GM10266 (cell line): Measurements from ENCODE around the gene MUC5AC.

ENCODE experiments used
- DNase-seq: peaks from one replicate; pipeline ENCODE4 v3.0.0; 2012; ENCODE audit errors: extremely low spot score
- TF ChIP-seq, protein P1 (sequence below): IDR thresholded peaks from 2 replicates; pipeline ENCODE4 v1.5.1; 2012; ENCODE audit warnings: mild to moderate bottlenecking, low read depth; ENCODE audit not compliant: control insufficient read depth, insufficient read depth; ENCODE audit errors: missing control alignments

Gene MUC5AC

DNA sequence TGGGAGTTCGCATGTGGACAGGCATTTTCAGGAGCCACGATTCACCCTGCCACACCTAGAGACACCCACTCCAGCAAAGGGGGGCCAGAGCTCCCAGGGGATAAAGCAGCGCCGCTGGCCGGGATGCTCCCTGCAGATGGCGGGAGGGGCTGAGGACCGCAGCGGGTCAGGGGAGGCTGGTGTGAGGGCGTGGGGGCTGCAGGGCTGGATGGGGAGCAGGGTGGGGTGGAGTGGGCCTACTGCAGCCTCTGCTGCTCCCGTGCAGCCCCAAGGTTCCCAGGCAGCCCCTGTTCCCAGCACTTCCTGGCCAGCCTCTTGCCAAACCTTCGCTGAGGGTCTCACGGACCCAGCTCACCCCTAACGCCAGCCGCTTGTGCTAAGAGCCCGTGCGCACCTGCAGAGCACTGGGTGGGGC, 78.2 kb downstream of the MUC5AC start:
- TF ChIP-seq, protein P1, sequence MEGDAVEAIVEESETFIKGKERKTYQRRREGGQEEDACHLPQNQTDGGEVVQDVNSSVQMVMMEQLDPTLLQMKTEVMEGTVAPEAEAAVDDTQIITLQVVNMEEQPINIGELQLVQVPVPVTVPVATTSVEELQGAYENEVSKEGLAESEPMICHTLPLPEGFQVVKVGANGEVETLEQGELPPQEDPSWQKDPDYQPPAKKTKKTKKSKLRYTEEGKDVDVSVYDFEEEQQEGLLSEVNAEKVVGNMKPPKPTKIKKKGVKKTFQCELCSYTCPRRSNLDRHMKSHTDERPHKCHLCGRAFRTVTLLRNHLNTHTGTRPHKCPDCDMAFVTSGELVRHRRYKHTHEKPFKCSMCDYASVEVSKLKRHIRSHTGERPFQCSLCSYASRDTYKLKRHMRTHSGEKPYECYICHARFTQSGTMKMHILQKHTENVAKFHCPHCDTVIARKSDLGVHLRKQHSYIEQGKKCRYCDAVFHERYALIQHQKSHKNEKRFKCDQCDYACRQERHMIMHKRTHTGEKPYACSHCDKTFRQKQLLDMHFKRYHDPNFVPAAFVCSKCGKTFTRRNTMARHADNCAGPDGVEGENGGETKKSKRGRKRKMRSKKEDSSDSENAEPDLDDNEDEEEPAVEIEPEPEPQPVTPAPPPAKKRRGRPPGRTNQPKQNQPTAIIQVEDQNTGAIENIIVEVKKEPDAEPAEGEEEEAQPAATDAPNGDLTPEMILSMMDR: no peak
- DNase-seq: no peak

DNA sequence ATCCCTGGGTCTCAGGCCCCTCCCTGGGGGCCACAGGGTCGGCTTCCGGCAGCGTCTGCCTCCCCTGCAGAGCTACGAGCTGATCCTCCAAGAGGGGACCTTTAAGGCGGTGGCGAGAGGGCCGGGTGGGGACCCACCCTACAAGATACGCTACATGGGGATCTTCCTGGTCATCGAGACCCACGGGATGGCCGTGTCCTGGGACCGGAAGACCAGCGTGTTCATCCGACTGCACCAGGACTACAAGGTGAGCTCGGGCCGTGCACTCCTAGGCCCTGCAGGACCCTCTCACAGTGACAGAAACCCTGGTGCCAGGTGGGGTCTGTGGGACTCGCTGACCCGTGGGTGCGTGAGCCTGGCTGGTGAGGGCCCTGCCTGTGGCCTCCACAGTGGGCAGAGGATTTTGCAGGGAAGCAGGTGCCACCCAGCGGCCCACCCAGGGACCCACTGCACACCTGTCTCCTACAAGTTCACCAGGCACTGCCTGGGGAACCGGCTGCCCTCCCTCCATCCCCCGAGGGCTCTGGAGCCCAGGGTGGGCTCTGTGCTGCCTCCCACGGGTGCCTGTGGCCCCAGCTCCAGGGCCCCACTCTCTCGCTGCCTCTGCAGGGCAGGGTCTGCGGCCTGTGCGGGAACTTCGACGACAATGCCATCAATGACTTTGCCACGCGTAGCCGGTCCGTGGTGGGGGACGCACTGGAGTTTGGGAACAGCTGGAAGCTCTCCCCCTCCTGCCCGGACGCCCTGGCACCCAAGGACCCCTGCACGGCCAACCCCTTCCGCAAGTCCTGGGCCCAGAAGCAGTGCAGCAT, 78.8 kb downstream of the MUC5AC start:
- TF ChIP-seq, protein P1: no peak

DNA sequence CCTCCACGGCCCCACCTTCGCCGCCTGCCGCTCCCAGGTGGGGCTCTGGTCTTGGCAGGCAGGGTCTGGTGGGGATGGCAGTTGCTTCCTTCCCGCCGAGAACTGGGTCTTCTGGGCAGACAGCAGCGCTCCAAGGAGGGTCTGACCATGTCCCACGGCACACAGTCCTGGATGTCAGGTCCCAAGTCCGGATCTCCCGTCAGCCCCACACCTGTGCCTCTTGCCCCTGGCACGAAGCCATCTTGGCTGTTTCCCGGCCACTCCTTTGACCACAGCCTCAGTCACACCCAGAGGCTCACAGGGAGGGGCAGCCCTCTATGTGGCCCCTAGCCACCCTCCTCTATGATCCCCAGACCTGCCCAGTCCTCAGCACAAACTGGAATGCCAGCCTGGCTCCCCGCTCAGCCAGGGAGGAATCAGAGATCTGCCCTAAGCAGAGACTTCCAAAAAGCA, 79.4 kb downstream of the MUC5AC start:
- TF ChIP-seq, protein P1: no peak
- DNase-seq: no peak

More for the DNA sequence above, 78.8 kb downstream of the MUC5AC start:
- DNase-seq: no peak

DNA sequence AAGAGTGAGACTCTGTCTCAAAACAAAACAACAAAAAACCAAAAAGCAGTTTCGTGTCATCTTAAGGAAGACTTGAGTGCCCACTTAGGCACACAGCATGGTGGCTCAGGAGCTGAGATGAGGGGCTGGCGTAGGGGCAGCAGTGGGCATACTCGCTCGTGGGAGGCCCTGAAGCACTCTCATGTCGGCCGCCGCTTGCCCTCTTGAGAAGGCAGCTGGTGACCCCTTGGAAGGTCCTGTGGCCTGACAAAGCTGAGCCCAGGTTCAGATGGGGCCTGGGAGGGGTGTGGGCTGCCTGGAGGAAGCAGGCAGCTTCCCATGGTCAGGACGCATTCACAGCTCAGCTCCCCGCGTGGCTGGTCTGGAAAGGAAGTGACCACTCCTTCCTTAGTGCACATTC, 80.1 kb downstream of the MUC5AC start:
- no peak for DNase-seq
- TF ChIP-seq, protein P1: no peak

DNA sequence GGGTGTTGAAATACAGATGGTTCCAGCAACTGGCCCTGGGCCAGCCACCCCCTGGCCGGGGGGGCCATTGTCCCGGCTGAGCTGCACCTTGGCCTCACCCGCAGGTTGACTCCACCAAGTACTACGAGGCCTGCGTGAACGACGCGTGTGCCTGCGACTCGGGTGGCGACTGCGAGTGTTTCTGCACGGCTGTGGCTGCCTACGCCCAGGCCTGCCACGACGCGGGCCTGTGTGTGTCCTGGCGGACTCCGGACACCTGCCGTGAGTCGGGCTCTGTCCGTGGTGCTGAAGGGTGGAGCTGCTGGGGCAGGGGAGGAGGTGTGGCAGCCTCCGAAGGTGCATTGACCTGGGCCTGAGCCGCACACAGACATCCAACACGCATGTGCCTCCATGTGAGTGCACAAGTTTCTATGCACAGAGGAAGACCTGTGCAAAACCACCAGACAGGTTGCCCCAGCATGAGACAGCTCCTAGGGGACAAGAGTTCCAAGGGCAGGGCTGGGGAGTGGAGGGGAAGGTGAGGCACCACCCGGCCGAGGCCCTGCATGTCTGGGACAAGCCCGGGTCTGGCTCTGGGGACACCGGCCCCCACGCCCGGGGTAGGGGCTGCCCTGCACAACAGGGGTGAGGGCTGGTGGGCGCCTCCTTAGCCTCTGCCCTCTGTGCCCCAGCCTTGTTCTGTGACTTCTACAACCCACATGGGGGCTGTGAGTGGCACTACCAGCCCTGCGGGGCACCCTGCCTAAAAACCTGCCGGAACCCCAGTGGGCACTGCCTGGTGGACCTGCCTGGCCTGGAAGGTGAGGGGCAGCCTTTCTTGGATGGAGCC, 81.2 kb downstream of the MUC5AC start:
- no peak for DNase-seq

DNA sequence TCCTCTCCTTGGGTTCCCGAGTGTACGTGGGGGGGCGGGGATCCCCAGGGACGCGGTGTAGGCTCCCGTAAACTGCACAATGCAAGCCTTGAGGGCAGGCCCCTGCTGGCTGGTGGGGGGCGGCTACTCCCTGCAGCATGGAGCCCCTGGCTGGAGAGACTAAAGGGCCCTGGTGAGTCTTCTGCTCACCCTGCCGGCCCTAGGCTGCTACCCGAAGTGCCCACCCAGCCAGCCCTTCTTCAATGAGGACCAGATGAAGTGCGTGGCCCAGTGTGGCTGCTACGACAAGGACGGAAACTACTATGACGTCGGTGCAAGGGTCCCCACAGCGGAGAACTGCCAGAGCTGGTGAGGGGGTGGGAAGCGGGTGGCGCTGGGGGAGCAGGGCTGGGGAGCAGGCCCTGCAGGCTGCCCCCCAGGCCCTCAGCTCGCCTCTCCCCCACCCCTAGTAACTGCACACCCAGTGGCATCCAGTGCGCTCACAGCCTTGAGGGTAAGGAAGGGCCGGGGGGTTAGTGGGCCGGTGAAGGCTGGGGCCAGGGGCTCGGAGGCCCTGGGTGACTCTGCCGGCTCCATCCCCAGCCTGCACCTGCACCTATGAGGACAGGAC, 81.9 kb downstream of the MUC5AC start:
- TF ChIP-seq, protein P1: no peak
- no peak for DNase-seq

More for the DNA sequence above, 81.2 kb downstream of the MUC5AC start:
- TF ChIP-seq, protein P1: no peak
